IMR-90 (cell line): ENCODE measurements around the gene RABGAP1. TPM values are rescaled to one million over a fixed set of nuclear protein-coding genes. Genes with fewer than 3 reads are reported as not detected.

Source experiments
- ATAC-seq: fragments of 200-7000 bp; cut with Tn5 transposase; 2 replicates; pipeline ENCODE4 v1.9.1; 2020; ENCODE audit warnings: low read depth, mild to moderate bottlenecking, moderate library complexity
- BruUV-seq: library from RNA; stranded (reverse); fragments of 400-500 nt; replicated peaks from 2 replicates; lab custom pipeline; 2021; lab: Mats Ljungman, UMichigan
- CTCF ChIA-PET: fragments of 300-600 bp; formaldehyde crosslinking; extraction: SDS; loops from one replicate; lab custom pipeline; 2021; ENCODE audit warnings: antibody characterized with exemption; lab: Yijun Ruan, JAX
- POLR2A ChIA-PET: fragments of 300-600 bp; sonication (Branson Sonifier 250); formaldehyde crosslinking; loops from one replicate; lab custom pipeline; 2022; ENCODE audit warnings: antibody characterized with exemption; ENCODE audit not compliant: unreplicated experiment; lab: Charles Lee
- DNase-seq: peaks from one replicate; pipeline ENCODE4 v3.0.0; 2013
- H2AFZ ChIP-seq: replicated peaks from 2 replicates; pipeline ENCODE3; 2013; ENCODE audit warnings: low read length, mild to moderate bottlenecking; ENCODE audit not compliant: poor library complexity
- H2AK5ac ChIP-seq: 2 replicates; pipeline ENCODE4 v1.6.1; 2013; ENCODE audit warnings: low read depth, low read length, inconsistent platforms
- H2AK9ac ChIP-seq: replicated peaks from 2 replicates; pipeline ENCODE3; 2013; ENCODE audit warnings: mild to moderate bottlenecking, low read depth, low read length, moderate library complexity; ENCODE audit not compliant: poor library complexity
- H2BK120ac ChIP-seq: 2 replicates; pipeline ENCODE4 v1.6.1; 2013; ENCODE audit warnings: low read depth, low read length, inconsistent platforms
- H2BK15ac ChIP-seq: 3 replicates; pipeline ENCODE4 v1.6.1; 2013; ENCODE audit warnings: low read depth, low read length, inconsistent platforms
- H2BK20ac ChIP-seq: 2 replicates; pipeline ENCODE4 v1.6.1; 2013; ENCODE audit warnings: low read depth, mild to moderate bottlenecking, inconsistent platforms, low read length, moderate library complexity
- H2BK5ac ChIP-seq: 2 replicates; pipeline ENCODE4 v1.6.1; 2013; ENCODE audit warnings: mild to moderate bottlenecking, low read depth, low read length, inconsistent platforms; ENCODE audit not compliant: poor library complexity, severe bottlenecking
- H3K14ac ChIP-seq: replicated peaks from 2 replicates; pipeline ENCODE4 v1.6.1; 2013; ENCODE audit warnings: low read depth, low read length, inconsistent platforms
- H3K18ac ChIP-seq: 2 replicates; pipeline ENCODE4 v1.6.1; 2013; ENCODE audit warnings: low read depth, low read length, control low read depth
- H3K23ac ChIP-seq: 2 replicates; pipeline ENCODE4 v1.6.1; 2013; ENCODE audit warnings: low read depth, low read length, inconsistent platforms
- H3K27ac ChIP-seq: 2 replicates; pipeline ENCODE4 v1.5.1; 2013; ENCODE audit warnings: mild to moderate bottlenecking, control low read depth, low read length; ENCODE audit not compliant: insufficient read depth
- H3K27me3 ChIP-seq: 2 replicates; pipeline ENCODE4 v1.6.1; 2013; ENCODE audit warnings: low read length; ENCODE audit not compliant: control insufficient read depth, insufficient read depth
- H3K36me3 ChIP-seq: 2 replicates; pipeline ENCODE4 v1.6.1; 2013; ENCODE audit warnings: low read length, mixed read lengths; ENCODE audit not compliant: control insufficient read depth, insufficient read depth
- H3K4ac ChIP-seq: 2 replicates; pipeline ENCODE4 v1.6.1; 2013; ENCODE audit warnings: low read depth, low read length, inconsistent platforms
- H3K4me1 ChIP-seq: 2 replicates; pipeline ENCODE4 v1.6.1; 2013; ENCODE audit warnings: low read length, mixed read lengths; ENCODE audit not compliant: control insufficient read depth, insufficient read depth
- H3K4me2 ChIP-seq: 2 replicates; pipeline ENCODE4 v1.6.1; 2013; ENCODE audit warnings: low read depth, mild to moderate bottlenecking, control low read depth, low read length, moderate library complexity
- H3K4me3 ChIP-seq: 2 replicates; pipeline ENCODE4 v1.5.1; 2013; ENCODE audit warnings: low read depth, mild to moderate bottlenecking, control low read depth, low read length, moderate library complexity; ENCODE audit not compliant: insufficient read depth
- H3K56ac ChIP-seq: 2 replicates; pipeline ENCODE4 v1.6.1; 2013; ENCODE audit warnings: low read length, inconsistent platforms; ENCODE audit not compliant: insufficient read depth; ENCODE audit errors: extremely low read depth
- H3K79me1 ChIP-seq, 2 experiments: 2 replicates each; pipeline ENCODE4 v1.6.1; 2013; ENCODE audit warnings: low read length in 2 of 2, inconsistent platforms in 1 of 2, low read depth in 1 of 2
- H3K9ac ChIP-seq: 2 replicates; pipeline ENCODE4 v1.6.1; 2013; ENCODE audit warnings: low read depth, low read length, control low read depth
- H3K9me1 ChIP-seq: 2 replicates; pipeline ENCODE4 v1.6.1; 2013; ENCODE audit warnings: low read length, inconsistent platforms; ENCODE audit not compliant: insufficient read depth
- H3K9me3 ChIP-seq: 2 replicates; pipeline ENCODE4 v1.6.1; 2013; ENCODE audit warnings: low read length; ENCODE audit not compliant: control insufficient read depth, insufficient read depth
- H4K20me1 ChIP-seq: 2 replicates; pipeline ENCODE4 v1.6.1; 2013; ENCODE audit warnings: low read length, inconsistent platforms; ENCODE audit not compliant: insufficient read depth
- H4K5ac ChIP-seq: 2 replicates; pipeline ENCODE4 v1.6.1; 2013; ENCODE audit warnings: mild to moderate bottlenecking, low read depth, low read length, control low read depth
- H4K8ac ChIP-seq, 2 experiments: 2 replicates each; pipeline ENCODE4 v1.6.1; 2013; ENCODE audit warnings: low read depth in 2 of 2, low read length in 2 of 2, control low read depth in 1 of 2, inconsistent platforms in 1 of 2
- H4K91ac ChIP-seq: 2 replicates; pipeline ENCODE4 v1.6.1; 2013; ENCODE audit warnings: low read depth, low read length, inconsistent platforms; ENCODE audit not compliant: insufficient read depth
- CHD1 ChIP-seq: IDR thresholded peaks from 2 replicates; pipeline ENCODE4 v1.6.1; 2012; ENCODE audit warnings: low read depth, low read length, improper control_type of control experiment
- MAFK ChIP-seq: IDR thresholded peaks from 2 replicates; pipeline ENCODE4 v1.6.1; 2012; ENCODE audit warnings: low read depth, low read length, improper control_type of control experiment
- MXI1 ChIP-seq: IDR thresholded peaks from 2 replicates; pipeline ENCODE4 v1.6.1; 2012; ENCODE audit warnings: low read depth, mild to moderate bottlenecking, low read length, moderate library complexity, borderline replicate concordance
- NFE2L2 ChIP-seq: fragments of 150-350 bp; IDR thresholded peaks from 2 replicates; pipeline ENCODE4 v1.6.1; 2016; ENCODE audit warnings: low read depth, mild to moderate bottlenecking, low read length
- POLR2A ChIP-seq: IDR thresholded peaks from 2 replicates; pipeline ENCODE4 v1.6.1; 2012; ENCODE audit warnings: mild to moderate bottlenecking, low read depth, low read length
- RCOR1 ChIP-seq: IDR thresholded peaks from 2 replicates; pipeline ENCODE4 v1.6.1; 2012; ENCODE audit warnings: mild to moderate bottlenecking, low read length, improper control_type of control experiment; ENCODE audit not compliant: insufficient replicate concordance
- WGBS, 2 experiments: methylation state at CpG; one replicate each; pipeline versions ENCODE4 v1.1.5 to v1.1.7; 2013; ENCODE audit warnings: missing lambda C conversion rate in 2 of 2; ENCODE audit not compliant: insufficient read length in 1 of 2; ENCODE audit errors: extremely low coverage in 2 of 2; 5-methylcytosine and 5-hydroxymethylcytosine counted together
- dilution Hi-C: fragments of 300-500 bp; cut with HindIII; formaldehyde crosslinking; loops from one replicate; pipeline ENCODE4 v1.14.3; 2018; ENCODE audit warnings: low sequenced_read_pairs; ENCODE audit not compliant: unreplicated experiment
- in situ Hi-C: fragments of 300-500 bp; cut with MboI; formaldehyde crosslinking; loops from 3 replicates; pipeline ENCODE4 v1.14.3; 2019; ENCODE audit warnings: low sequenced_read_pairs, inconsistent platforms, mixed read lengths
- intact Hi-C: fragments of 100-400 bp; cut with micrococcal nuclease; formaldehyde crosslinking; loops from 2 replicates; pipeline ENCODE4 v1.10.0; 2022
- polyA plus RNA-seq, 3 experiments: library from polyadenylated mRNA; depleted of rRNA; stranded (reverse); fragments of >200 nt; gene quantifications; 2 replicates each; pipeline ENCODE4 v1.2.3, GENCODE V29; 2012; ENCODE audit warnings: low replicate concordance in 1 of 3
- total RNA-seq: library from RNA; depleted of rRNA; stranded (reverse); fragments of >200 nt; gene quantifications from 2 replicates; pipeline ENCODE4 v1.2.3, GENCODE V29; 2012

Gene RABGAP1
- total and polyA plus RNA-seq, 2 of the 4 experiments (the other 2 are of a cell fraction): 20.0 to 53.9 TPM

GRCh38 chr9:123049589-123050222 is 108.9 kb downstream of the RABGAP1 start:
- Histone ChIP-seq H3K18ac (peak overlapping the region; percentile 91), H2AK9ac (no peak overlapping the region), H3K9me1 (peaks cover 7% of the 10 kb centered on the region), H3K27ac (peak overlapping the region; percentile 66), H4K20me1 (no peaks in the 10 kb centered on the region), H4K8ac (peak overlapping the region; percentile 43 to 62; a peak in 3 of 4 replicates), H3K4ac (peak overlapping the region; percentile 34), H3K9me3 (no peaks in the 10 kb centered on the region), H4K5ac (peak overlapping the region; percentile 83), H3K14ac (peak overlapping the region; percentile 26), H3K4me2 (no peak overlapping the region; the same call in 1 of the 2 replicates), H3K9ac (no peak overlapping the region), H3K56ac (no peak overlapping the region; the same call in 1 of the 2 replicates), H2AK5ac (peak overlapping the region; percentile 24; the same call in 1 of the 2 replicates), H3K36me3 (peaks cover under 1% of the 10 kb centered on the region), H3K4me3 (no peak overlapping the region), H3K23ac (peak overlapping the region; percentile 61; the same call in 1 of the 2 replicates), H2BK15ac (peak overlapping the region; percentile 33; the same call in 1 of the 3 replicates), H3K79me1 (peaks cover 10 to 19% of the 10 kb centered on the region in 2 experiments), H3K4me1 (peaks cover 14% of the 10 kb centered on the region), H2BK20ac (peak overlapping the region; percentile 82), H3K27me3 (no peaks in the 10 kb centered on the region), H4K91ac (peak overlapping the region; percentile 57), H2BK5ac (peak overlapping the region; percentile 94), H2AFZ (no peak overlapping the region), H2BK120ac (peak overlapping the region; percentile 68)
- ChIA-PET POLR2A (no interaction called here), CTCF (interaction anchor here (0.7 to 1.2 kb wide), 2 partner anchors 10 to 40 kb away, joined by 3 read pairs; no protein-coding TSS in a partner anchor)
- WGBS, 2 experiments: no CpG with 5 or more reads among the region's 3 CpGs
- DNase-seq (peak; percentile 24), ATAC-seq (peak; percentile 48)
- BruUV-seq: no TSS peak
- TF ChIP-seq MAFK: no peak
- no peak for TF ChIP-seq RCOR1
- TF ChIP-seq MXI1: no peak
- no peak for TF ChIP-seq POLR2A
- no peak for TF ChIP-seq CHD1
- TF ChIP-seq NFE2L2: no peak
- in situ Hi-C loops: no loop called here
- intact Hi-C loops: no loop called here
- dilution Hi-C loops: no loop called here
